Measurements from ENCODE around the gene LINC01488. TPM values are rescaled to one million over a fixed set of nuclear protein-coding genes. Genes with fewer than 3 reads are reported as not detected.

The LINC01488 gene
- total and polyA plus RNA-seq, 2 of the 13 experiments (the other 11 are each of a cell fraction or from before 2014, with no cell fraction given): 0.26 to 0.58 TPM

DNA sequence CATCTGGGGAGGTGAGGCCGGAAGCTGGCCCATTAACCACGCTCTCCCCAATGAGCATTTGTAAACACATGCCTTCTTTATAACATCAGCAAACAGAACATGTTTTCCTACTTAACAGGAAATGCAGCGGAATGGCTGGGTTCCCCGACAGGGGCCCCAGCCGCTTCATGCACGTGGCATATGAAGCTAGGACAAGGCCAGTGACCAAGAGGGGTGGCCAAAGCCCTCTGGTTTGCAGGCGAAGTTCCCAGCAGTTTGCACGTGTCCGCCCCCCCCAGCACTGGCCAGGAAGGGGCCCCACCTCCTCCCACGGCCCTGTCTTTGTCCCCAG is 38.7 kb upstream of the LINC01488 start (continued):
- TF ChIP-seq, protein P1, sequence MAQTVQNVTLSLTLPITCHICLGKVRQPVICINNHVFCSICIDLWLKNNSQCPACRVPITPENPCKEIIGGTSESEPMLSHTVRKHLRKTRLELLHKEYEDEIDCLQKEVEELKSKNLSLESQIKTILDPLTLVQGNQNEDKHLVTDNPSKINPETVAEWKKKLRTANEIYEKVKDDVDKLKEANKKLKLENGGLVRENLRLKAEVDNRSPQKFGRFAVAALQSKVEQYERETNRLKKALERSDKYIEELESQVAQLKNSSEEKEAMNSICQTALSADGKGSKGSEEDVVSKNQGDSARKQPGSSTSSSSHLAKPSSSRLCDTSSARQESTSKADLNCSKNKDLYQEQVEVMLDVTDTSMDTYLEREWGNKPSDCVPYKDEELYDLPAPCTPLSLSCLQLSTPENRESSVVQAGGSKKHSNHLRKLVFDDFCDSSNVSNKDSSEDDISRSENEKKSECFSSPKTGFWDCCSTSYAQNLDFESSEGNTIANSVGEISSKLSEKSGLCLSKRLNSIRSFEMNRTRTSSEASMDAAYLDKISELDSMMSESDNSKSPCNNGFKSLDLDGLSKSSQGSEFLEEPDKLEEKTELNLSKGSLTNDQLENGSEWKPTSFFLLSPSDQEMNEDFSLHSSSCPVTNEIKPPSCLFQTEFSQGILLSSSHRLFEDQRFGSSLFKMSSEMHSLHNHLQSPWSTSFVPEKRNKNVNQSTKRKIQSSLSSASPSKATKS (CRISPR knock-in tag; IDR thresholded peaks at IDR 0.05): no peak
- TF ChIP-seq RBFOX2 (IDR thresholded peaks at IDR 0.05; ENCODE audit: low read depth, low read length) (no peak), ZNF557 (CRISPR knock-in tag; IDR thresholded peaks at IDR 0.05) (no peak), ZNF343 (CRISPR knock-in tag; IDR thresholded peaks at IDR 0.05) (no peak), ZNF232 (CRISPR knock-in tag; IDR thresholded peaks at IDR 0.05; ENCODE audit: borderline replicate concordance) (peak; percentile 65; the same call in 1 of the 2 replicates), CREB1 (IDR thresholded peaks at IDR 0.05) (no peak), CREB1 (CRISPR knock-in tag; IDR thresholded peaks at IDR 0.05) (no peak), ZNF768 (CRISPR knock-in tag; IDR thresholded peaks at IDR 0.05) (no peak), MYC (CRISPR knock-in tag; IDR thresholded peaks at IDR 0.05; ENCODE audit: borderline replicate concordance) (peak; percentile 93), HMG20B (CRISPR knock-in tag; conservative IDR thresholded peaks at IDR 0.05) (0 out of 2 replicates have a peak, but pooled peaks have one; percentile 19), PAWR (CRISPR knock-in tag; IDR thresholded peaks at IDR 0.05; ENCODE audit: borderline replicate concordance) (no peak), ZNF547 (CRISPR knock-in tag; IDR thresholded peaks at IDR 0.05) (no peak; the same call in 1 of the 2 replicates), ZNF629 (CRISPR knock-in tag; conservative IDR thresholded peaks at IDR 0.05) (no peak), RELA (CRISPR knock-in tag; IDR thresholded peaks at IDR 0.05) (no peak), KLF11 (CRISPR knock-in tag; IDR thresholded peaks at IDR 0.05) (no peak), NKX3-1 (CRISPR knock-in tag; IDR thresholded peaks at IDR 0.05) (peak; percentile 80), ZSCAN29 (CRISPR knock-in tag; conservative IDR thresholded peaks at IDR 0.05) (no peak; the same call in 1 of the 2 replicates), ZFP37 (CRISPR knock-in tag; IDR thresholded peaks at IDR 0.05; ENCODE audit: borderline replicate concordance) (peak; percentile 85; the same call in 1 of the 2 replicates)
- TF ChIP-seq, protein P2, sequence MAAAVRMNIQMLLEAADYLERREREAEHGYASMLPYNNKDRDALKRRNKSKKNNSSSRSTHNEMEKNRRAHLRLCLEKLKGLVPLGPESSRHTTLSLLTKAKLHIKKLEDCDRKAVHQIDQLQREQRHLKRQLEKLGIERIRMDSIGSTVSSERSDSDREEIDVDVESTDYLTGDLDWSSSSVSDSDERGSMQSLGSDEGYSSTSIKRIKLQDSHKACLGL (CRISPR knock-in tag; IDR thresholded peaks at IDR 0.05): no peak; the same call in 1 of the 2 replicates
- TF ChIP-seq, protein P3, sequence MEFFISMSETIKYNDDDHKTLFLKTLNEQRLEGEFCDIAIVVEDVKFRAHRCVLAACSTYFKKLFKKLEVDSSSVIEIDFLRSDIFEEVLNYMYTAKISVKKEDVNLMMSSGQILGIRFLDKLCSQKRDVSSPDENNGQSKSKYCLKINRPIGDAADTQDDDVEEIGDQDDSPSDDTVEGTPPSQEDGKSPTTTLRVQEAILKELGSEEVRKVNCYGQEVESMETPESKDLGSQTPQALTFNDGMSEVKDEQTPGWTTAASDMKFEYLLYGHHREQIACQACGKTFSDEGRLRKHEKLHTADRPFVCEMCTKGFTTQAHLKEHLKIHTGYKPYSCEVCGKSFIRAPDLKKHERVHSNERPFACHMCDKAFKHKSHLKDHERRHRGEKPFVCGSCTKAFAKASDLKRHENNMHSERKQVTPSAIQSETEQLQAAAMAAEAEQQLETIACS (CRISPR knock-in tag; IDR thresholded peaks at IDR 0.05): no peak
- TF ChIP-seq, protein P4, sequence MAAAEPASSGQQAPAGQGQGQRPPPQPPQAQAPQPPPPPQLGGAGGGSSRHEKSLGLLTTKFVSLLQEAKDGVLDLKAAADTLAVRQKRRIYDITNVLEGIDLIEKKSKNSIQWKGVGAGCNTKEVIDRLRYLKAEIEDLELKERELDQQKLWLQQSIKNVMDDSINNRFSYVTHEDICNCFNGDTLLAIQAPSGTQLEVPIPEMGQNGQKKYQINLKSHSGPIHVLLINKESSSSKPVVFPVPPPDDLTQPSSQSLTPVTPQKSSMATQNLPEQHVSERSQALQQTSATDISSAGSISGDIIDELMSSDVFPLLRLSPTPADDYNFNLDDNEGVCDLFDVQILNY (CRISPR knock-in tag; conservative IDR thresholded peaks at IDR 0.05): no peak
- TF ChIP-seq, protein P5, sequence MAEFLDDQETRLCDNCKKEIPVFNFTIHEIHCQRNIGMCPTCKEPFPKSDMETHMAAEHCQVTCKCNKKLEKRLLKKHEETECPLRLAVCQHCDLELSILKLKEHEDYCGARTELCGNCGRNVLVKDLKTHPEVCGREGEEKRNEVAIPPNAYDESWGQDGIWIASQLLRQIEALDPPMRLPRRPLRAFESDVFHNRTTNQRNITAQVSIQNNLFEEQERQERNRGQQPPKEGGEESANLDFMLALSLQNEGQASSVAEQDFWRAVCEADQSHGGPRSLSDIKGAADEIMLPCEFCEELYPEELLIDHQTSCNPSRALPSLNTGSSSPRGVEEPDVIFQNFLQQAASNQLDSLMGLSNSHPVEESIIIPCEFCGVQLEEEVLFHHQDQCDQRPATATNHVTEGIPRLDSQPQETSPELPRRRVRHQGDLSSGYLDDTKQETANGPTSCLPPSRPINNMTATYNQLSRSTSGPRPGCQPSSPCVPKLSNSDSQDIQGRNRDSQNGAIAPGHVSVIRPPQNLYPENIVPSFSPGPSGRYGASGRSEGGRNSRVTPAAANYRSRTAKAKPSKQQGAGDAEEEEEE (CRISPR knock-in tag; IDR thresholded peaks at IDR 0.05; ENCODE audit: borderline replicate concordance): no peak
- TF ChIP-seq, protein P6, sequence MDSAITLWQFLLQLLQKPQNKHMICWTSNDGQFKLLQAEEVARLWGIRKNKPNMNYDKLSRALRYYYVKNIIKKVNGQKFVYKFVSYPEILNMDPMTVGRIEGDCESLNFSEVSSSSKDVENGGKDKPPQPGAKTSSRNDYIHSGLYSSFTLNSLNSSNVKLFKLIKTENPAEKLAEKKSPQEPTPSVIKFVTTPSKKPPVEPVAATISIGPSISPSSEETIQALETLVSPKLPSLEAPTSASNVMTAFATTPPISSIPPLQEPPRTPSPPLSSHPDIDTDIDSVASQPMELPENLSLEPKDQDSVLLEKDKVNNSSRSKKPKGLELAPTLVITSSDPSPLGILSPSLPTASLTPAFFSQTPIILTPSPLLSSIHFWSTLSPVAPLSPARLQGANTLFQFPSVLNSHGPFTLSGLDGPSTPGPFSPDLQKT (CRISPR knock-in tag; IDR thresholded peaks at IDR 0.05; ENCODE audit: borderline replicate concordance): no peak
